K562 (cell line): Measurements from ENCODE around the gene ARHGEF4. TPM values are rescaled to one million over a fixed set of nuclear protein-coding genes. Genes with fewer than 3 reads are reported as not detected.
"Not testable (repeated sequence)": the region's sequence is repeated elsewhere in the genome, so short reads cannot be mapped to it uniquely, and the experiment has no call there.

Experiments used
- ATAC-seq: fragments of 200-7000 bp; cut with Tn5 transposase; 3 replicates; pipeline ENCODE4 v1.9.1; 2020; ENCODE audit warnings: moderate library complexity
- BruUV-seq: library from RNA; stranded (reverse); fragments of 400-500 nt; replicated peaks from 2 replicates; lab custom pipeline; 2021; lab: Mats Ljungman, UMichigan
- CTCF ChIA-PET: fragments of 300-600 bp; formaldehyde crosslinking; extraction: SDS; loops from one replicate; lab custom pipeline; 2021; ENCODE audit warnings: low intra/inter-chr PET ratio; lab: Yijun Ruan, JAX
- POLR2A ChIA-PET: fragments of 300-600, 350-650 bp; sonication (Branson Sonifier 250); formaldehyde crosslinking; extraction: SDS; loops from one replicate; lab custom pipeline; 2021; ENCODE audit warnings: antibody characterized with exemption, inconsistent platforms; lab: Yijun Ruan, JAX
- DNase-seq, 4 experiments: peaks; one replicate each; pipeline versions ENCODE4 v3.0.0 to v3.0.0-alpha.2; 2011 to 2018; ENCODE audit warnings: low spot score in 3 of 4, mixed read lengths in 3 of 4; ENCODE audit errors: extremely low read depth in 1 of 4
- FAIRE-seq: peaks from 2 replicates; lab custom pipeline; 2011; peaks lifted over from hg19 to GRCh38; lab: Jason Lieb, UNC
- H2AFZ ChIP-seq: 2 replicates; pipeline ENCODE4 v1.6.0; 2011; ENCODE audit warnings: low read depth, low read length, control low read depth, inconsistent platforms
- H3K27ac ChIP-seq: fragments of 200-600 bp; 3 replicates; pipeline ENCODE4 v1.8.0; 2011; ENCODE audit warnings: low read depth, mild to moderate bottlenecking, control low read depth, inconsistent platforms, low read length, moderate library complexity, mixed read lengths; ENCODE audit errors: extremely low read depth
- H3K27me3 ChIP-seq, 2 experiments: fragments of 300-600 bp in 1 of 2; 2 replicates in 1 of 2; 3 replicates in 1 of 2; pipeline versions ENCODE4 v1.6.0 to v1.8.0; 2011; ENCODE audit warnings: inconsistent platforms in 2 of 2, low read length in 2 of 2, mild to moderate bottlenecking in 1 of 2, mixed read lengths in 1 of 2, moderate library complexity in 1 of 2; ENCODE audit not compliant: control insufficient read depth in 2 of 2, insufficient read depth in 2 of 2
- H3K36me3 ChIP-seq: fragments of 300-600 bp; 3 replicates; pipeline ENCODE4 v1.8.0; 2011; ENCODE audit warnings: mild to moderate bottlenecking, low read length, inconsistent platforms; ENCODE audit not compliant: control insufficient read depth, insufficient read depth
- H3K4me1 ChIP-seq, 2 experiments: fragments of 200-600 bp in 1 of 2; replicated peaks in 1 of 2; 2 replicates in 1 of 2; 3 replicates in 1 of 2; pipeline versions ENCODE4 v1.5.1 to v1.8.0; 2011; ENCODE audit warnings: inconsistent platforms in 2 of 2, low read length in 2 of 2, mild to moderate bottlenecking in 1 of 2, mixed read lengths in 1 of 2, moderate library complexity in 1 of 2; ENCODE audit not compliant: control insufficient read depth in 2 of 2, insufficient read depth in 2 of 2
- H3K4me2 ChIP-seq: 2 replicates; pipeline ENCODE4 v1.6.1; 2011; ENCODE audit warnings: low read length, control low read depth, inconsistent platforms, mixed read lengths; ENCODE audit not compliant: insufficient read depth
- H3K4me3 ChIP-seq: fragments of 200-600 bp; sonication (generic), shearing (Covaris generic); 2 replicates; pipeline ENCODE4 v1.5.1; 2016; ENCODE audit warnings: control low read depth, inconsistent platforms
- H3K79me2 ChIP-seq: fragments of 200-600 bp; 3 replicates; pipeline ENCODE4 v1.8.0; 2011; ENCODE audit warnings: low read length, inconsistent platforms; ENCODE audit not compliant: control insufficient read depth, insufficient read depth
- H3K9ac ChIP-seq, 2 experiments: 2 replicates each; pipeline versions ENCODE4 v1.6.0 to v1.6.1; 2011; ENCODE audit warnings: low read depth in 2 of 2, low read length in 2 of 2, control low read depth in 1 of 2, inconsistent platforms in 1 of 2, mild to moderate bottlenecking in 1 of 2, mixed read lengths in 1 of 2; ENCODE audit not compliant: insufficient read depth in 1 of 2
- H3K9me1 ChIP-seq: one replicate; pipeline ENCODE4 v1.6.0; 2011; ENCODE audit warnings: inconsistent platforms, mild to moderate bottlenecking, low read length, moderate library complexity; ENCODE audit not compliant: control insufficient read depth, insufficient read depth
- H3K9me3 ChIP-seq: replicated peaks from 2 replicates; pipeline ENCODE4 v1.5.1; 2011; ENCODE audit warnings: low read depth, low read length, inconsistent platforms; ENCODE audit not compliant: control insufficient read depth, insufficient read depth
- H4K20me1 ChIP-seq: replicated peaks from 2 replicates; pipeline ENCODE4 v1.6.1; 2011; ENCODE audit warnings: low read length, inconsistent platforms, mixed read lengths; ENCODE audit not compliant: control insufficient read depth, insufficient read depth
- NFYB ChIP-seq: IDR thresholded peaks from 2 replicates; pipeline ENCODE4 v1.6.1; 2011; ENCODE audit warnings: mild to moderate bottlenecking, moderate library complexity; ENCODE audit not compliant: insufficient read length; ENCODE audit errors: extremely low read depth
- NRF1 ChIP-seq, 2 experiments: fragments of 450-650 bp; IDR thresholded peaks in 1 of 2; conservative IDR thresholded peaks in 1 of 2; 2 replicates each; pipeline ENCODE4 v1.6.1; 2014; ENCODE audit warnings: mild to moderate bottlenecking in 2 of 2
- SREBF1 ChIP-seq: fragments of 150-350 bp; IDR thresholded peaks from 2 replicates; pipeline ENCODE4 v1.6.1; 2014; ENCODE audit warnings: antibody characterized with exemption, low read depth, low read length, borderline replicate concordance
- YY1 ChIP-seq, 3 experiments: IDR thresholded peaks; 2 replicates each; pipeline ENCODE4 v1.6.1; 2011; ENCODE audit warnings: low read length in 2 of 3, mild to moderate bottlenecking in 2 of 3, moderate library complexity in 2 of 3, borderline replicate concordance in 1 of 3, control low read depth in 1 of 3, low read depth in 1 of 3; ENCODE audit not compliant: insufficient read depth in 3 of 3, insufficient replicate concordance in 2 of 3, control insufficient read depth in 1 of 3, insufficient read length in 1 of 3; ENCODE audit errors: extremely low read depth in 1 of 3
- ZFP36 ChIP-seq: fragments of 150-350 bp; IDR thresholded peaks from 2 replicates; pipeline ENCODE4 v1.6.1; 2018; ENCODE audit warnings: low read length, low read depth; ENCODE audit not compliant: partially characterized antibody
- ZNF316 ChIP-seq: fragments of 450-650 bp; IDR thresholded peaks from 2 replicates; pipeline ENCODE4 v1.6.1; 2016
- ZNF407 ChIP-seq: fragments of 450-650 bp; IDR thresholded peaks from 2 replicates; pipeline ENCODE4 v1.6.1; 2016; ENCODE audit warnings: low read depth
- WGBS: fragments of 100-300 bp; shearing (Covaris generic); methylation state at CpG from one replicate; pipeline ENCODE4 v1.1.6; 2016; ENCODE audit warnings: low coverage, mixed read lengths; ENCODE audit not compliant: insufficient coverage; ENCODE audit errors: missing lambda C conversion rate; 5-methylcytosine and 5-hydroxymethylcytosine counted together
- in situ Hi-C: fragments of 300-500 bp; cut with MboI; formaldehyde crosslinking; loops from 4 replicates; pipeline ENCODE4 v1.15.0; 2018; ENCODE audit warnings: inconsistent platforms, mixed read lengths
- intact Hi-C: fragments of 100-400 bp; cut with micrococcal nuclease; formaldehyde crosslinking; loops from 2 replicates; pipeline ENCODE4 v1.14.2; 2022
- polyA plus RNA-seq, 8 experiments: library from polyadenylated mRNA; depleted of rRNA in 4 of 8; stranded (reverse) in 5 of 8; unstranded in 3 of 8; fragments of >200 nt; fragmentation: Nextera tagmentation in 2 of 8; fragmentation: Illumina TruSeq in 1 of 8; extraction: Ambion mirVana in 2 of 8; extraction: Trizol in 1 of 8; gene quantifications; 2 replicates each; pipeline versions ENCODE4 v1.2.1 to v1.2.3, GENCODE V29; 2011 to 2014; ENCODE audit warnings: inconsistent platforms in 1 of 8, missing spikeins in 1 of 8
- total RNA-seq, 7 experiments: library from RNA; depleted of rRNA in 6 of 7; stranded (reverse); fragments of >200 nt in 6 of 7; fragmentation: Illumina TruSeq in 2 of 7; extraction: Trizol in 2 of 7; gene quantifications; 2 replicates each; pipeline versions ENCODE4 v1.2.1 to v1.2.3, GENCODE V29; 2011 to 2021; ENCODE audit warnings: low replicate concordance in 1 of 7

ARHGEF4 gene
- total and polyA plus RNA-seq, 9 of the 15 experiments (the other 6 are each of a cell fraction or from before 2014, with no cell fraction given), result not detected

DNA sequence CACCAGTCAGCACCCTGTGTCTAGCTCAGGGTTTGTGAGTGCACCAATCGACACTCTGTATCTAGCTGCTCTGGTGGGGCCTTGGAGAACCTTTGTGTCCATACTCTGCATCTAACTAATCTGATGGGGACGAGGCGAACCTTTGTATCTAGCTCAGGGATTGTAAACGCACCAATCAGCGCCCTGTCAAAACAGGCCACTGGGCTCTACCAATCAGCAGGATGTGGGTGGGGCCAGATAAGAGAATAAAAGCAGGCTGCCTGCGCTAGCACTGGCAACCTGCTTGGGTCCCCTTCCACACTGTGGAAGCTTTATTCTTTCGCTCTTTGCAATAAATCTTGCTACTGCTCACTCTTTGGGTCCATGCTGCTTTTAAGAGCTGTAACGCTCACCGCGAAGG is 155.3 kb downstream of the ARHGEF4 start:
- CTCF ChIA-PET, H3K79me2 ChIP-seq, H3K36me3 ChIP-seq, H4K20me1 ChIP-seq, H3K9me1 ChIP-seq, in situ Hi-C loops, H3K4me3 ChIP-seq, H3K4me2 ChIP-seq, POLR2A ChIA-PET, H3K9ac ChIP-seq, intact Hi-C loops, H3K9me3 ChIP-seq, ATAC-seq, H3K27ac ChIP-seq, BruUV-seq, H3K4me1 ChIP-seq, DNase-seq, FAIRE-seq: not testable (repeated sequence)
- TF ChIP-seq SREBF1, result peak; percentile 84; the same call in 1 of the 2 replicates
- peak; percentile 63 for TF ChIP-seq NFYB
- 0 out of 4 replicates have a peak, but pooled peaks of 1 of the 2 experiments have one; percentile 17 for TF ChIP-seq NRF1 (conservative IDR thresholded peaks at IDR 0.05 in 1 of 2, IDR thresholded peaks at IDR 0.05 in 1 of 2)
- peak overlapping the region; percentile 49; the same call in 1 of the 2 replicates for H2AFZ ChIP-seq
- WGBS, result 9% methylated on average over 6 of the region's 10 CpGs
- peaks cover 0 to 15% of the 10 kb centered on the region in 2 experiments; a peak in 2 of 5 replicates for H3K27me3 ChIP-seq

DNA sequence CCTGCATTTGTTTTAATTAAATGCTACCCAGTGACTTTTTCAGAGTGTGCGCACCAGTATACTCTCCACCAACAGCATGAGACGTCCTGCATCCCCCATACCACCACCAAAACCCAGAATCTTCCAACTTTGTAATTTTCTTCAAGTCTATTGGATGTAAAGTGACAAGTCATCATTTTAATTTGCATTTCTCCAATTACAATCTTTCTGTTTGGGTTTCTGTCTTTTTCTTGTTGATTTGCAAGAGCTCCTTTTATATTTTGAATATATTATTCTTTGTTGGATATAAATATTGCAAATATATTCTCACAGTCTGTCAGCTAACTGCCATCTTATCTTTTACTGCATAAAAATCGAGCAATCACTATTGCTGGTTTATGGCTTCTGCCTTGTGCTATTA is 160.0 kb downstream of the ARHGEF4 start:
- no peak overlapping the region for H3K27ac ChIP-seq
- H3K9me1 ChIP-seq, result no peaks in the 10 kb centered on the region
- H3K4me2 ChIP-seq, result no peak overlapping the region
- ChIA-PET POLR2A (no interaction called here), CTCF (no interaction called here)
- ATAC-seq (no peak), FAIRE-seq (no peak), DNase-seq (no peak)
- no peaks in the 10 kb centered on the region for H3K9me3 ChIP-seq
- intact Hi-C loops, result no loop called here
- H3K4me1 ChIP-seq, result no peaks in the 10 kb centered on the region
- in situ Hi-C loops, result no loop called here
- H2AFZ ChIP-seq, result no peak overlapping the region
- no peaks in the 10 kb centered on the region for H4K20me1 ChIP-seq
- peaks cover 8 to 23% of the 10 kb centered on the region in 2 experiments; a peak in 4 of 5 replicates for H3K27me3 ChIP-seq
- no TSS peak for BruUV-seq
- WGBS, result 4% methylated on average over 3 of the region's 3 CpGs
- H3K79me2 ChIP-seq, result no peaks in the 10 kb centered on the region
- no peaks in the 10 kb centered on the region for H3K36me3 ChIP-seq
- H3K9ac ChIP-seq, result no peak overlapping the region
- H3K4me3 ChIP-seq, result no peak overlapping the region
- peak; percentile 76 for TF ChIP-seq ZNF316
- no peak for TF ChIP-seq ZFP36
- TF ChIP-seq YY1 (IDR thresholded peaks at IDR 0.05; ENCODE audit: borderline replicate concordance in 1 of 3, control insufficient read depth in 1 of 3, extremely low read depth in 1 of 3, insufficient read depth in 3 of 3, insufficient read length in 1 of 3, insufficient replicate concordance in 2 of 3, low read depth in 1 of 3, low read length in 2 of 3), result no peak
- no peak for TF ChIP-seq ZNF407
